ENCODE measurements around the gene CATSPER3.

CATSPER3 gene

GRCh38 chr5:134968055-134968454, 348 bp downstream of the CATSPER3 start:
- ChIA-PET POLR2A (no interaction called here), CTCF (no interaction called here)
- no peak for DNase-seq (ENCODE audit: extremely low spot score)
- no peak for TF ChIP-seq CTCF (IDR thresholded peaks at IDR 0.05; ENCODE audit: control extremely low read depth, extremely low read depth, low read depth, missing control alignments)

- POLR2A ChIA-PET = no interaction called here
- TF ChIP-seq CTCF (IDR thresholded peaks at IDR 0.05; ENCODE audit: control extremely low read depth, extremely low read depth, low read depth, missing control alignments) = no peak
- DNase-seq (ENCODE audit: extremely low spot score) = no peak
- CTCF ChIA-PET = no interaction called here
Measured at GRCh38 chr5:134969166-134969565, 1.5 kb downstream of the CATSPER3 start.

- ChIA-PET POLR2A (no interaction called here), CTCF (interaction anchor here (1.1 kb wide), 1 partner anchor 11 kb away, joined by 3 read pairs; no protein-coding TSS in a partner anchor)
- TF ChIP-seq CTCF (IDR thresholded peaks at IDR 0.05; ENCODE audit: control extremely low read depth, extremely low read depth, low read depth, missing control alignments) = no peak
- DNase-seq (ENCODE audit: extremely low spot score) = no peak
Measured at GRCh38 chr5:134975078-134975715, 7.5 kb downstream of the CATSPER3 start.

GRCh38 chr5:134975843-134976242, 8.1 kb downstream of the CATSPER3 start:
- POLR2A ChIA-PET = no interaction called here
- no peak for TF ChIP-seq CTCF (IDR thresholded peaks at IDR 0.05; ENCODE audit: control extremely low read depth, extremely low read depth, low read depth, missing control alignments)
- DNase-seq (ENCODE audit: extremely low spot score) = no peak
- CTCF ChIA-PET = interaction anchor here (1.1 to 1.7 kb wide), 2 partner anchors 10 to 11 kb away, joined by 3 to 4 read pairs; no protein-coding TSS in a partner anchor

GRCh38 chr5:134976841-134977240, 9.1 kb downstream of the CATSPER3 start:
- CTCF ChIA-PET = interaction anchor here (1.7 kb wide), 1 partner anchor 10 kb away, joined by 4 read pairs; no protein-coding TSS in a partner anchor

GRCh38 chr5:134979416-134979815, 11.7 kb downstream of the CATSPER3 start:
- no peak for TF ChIP-seq CTCF (IDR thresholded peaks at IDR 0.05; ENCODE audit: control extremely low read depth, extremely low read depth, low read depth, missing control alignments)
- CTCF ChIA-PET = no interaction called here
- POLR2A ChIA-PET = no interaction called here
- DNase-seq (ENCODE audit: extremely low spot score) = no peak

More at GRCh38 chr5:134976841-134977240, 9.1 kb downstream of the CATSPER3 start:
- TF ChIP-seq CTCF (IDR thresholded peaks at IDR 0.05; ENCODE audit: control extremely low read depth, extremely low read depth, low read depth, missing control alignments) = no peak
- DNase-seq (ENCODE audit: extremely low spot score) = no peak
- POLR2A ChIA-PET = no interaction called here
